CD14-positive monocyte (primary cell): ENCODE data around the gene ARHGAP45. TPM values are rescaled to one million over a fixed set of nuclear protein-coding genes. Genes with fewer than 3 reads are reported as not detected.

Experiments
- DNase-seq, 3 donors: peaks; one replicate each; pipeline ENCODE4 v3.0.0-alpha.2; 2011 to 2022
- H2AFZ ChIP-seq: 2 replicates; pipeline ENCODE4 v1.6.0; 2012; ENCODE audit warnings: mild to moderate bottlenecking, low read depth, low read length, inconsistent platforms; ENCODE audit not compliant: insufficient read depth, poor library complexity, severe bottlenecking
- H3K27ac ChIP-seq, 2 donors: 1 replicate in 1 of 2; 2 replicates in 1 of 2; pipeline ENCODE4 v1.5.1; 2012 to 2013; ENCODE audit warnings: low read length in 2 of 2, control low read depth in 1 of 2, inconsistent platforms in 1 of 2, low read depth in 1 of 2, mild to moderate bottlenecking in 1 of 2
- H3K27me3 ChIP-seq, 2 donors: one replicate each; pipeline versions ENCODE4 v1.6.0 to v1.6.1; 2011 to 2013; ENCODE audit warnings: low read length in 2 of 2; ENCODE audit not compliant: control insufficient read depth in 2 of 2, insufficient read depth in 2 of 2
- H3K36me3 ChIP-seq, 2 donors: replicated peaks in 1 of 2; 1 replicate in 1 of 2; 2 replicates in 1 of 2; pipeline versions ENCODE4 v1.5.1 to v1.6.1; 2012 to 2013; ENCODE audit warnings: low read length in 2 of 2, control low read depth in 1 of 2, inconsistent platforms in 1 of 2, mild to moderate bottlenecking in 1 of 2; ENCODE audit not compliant: insufficient read depth in 2 of 2, control insufficient read depth in 1 of 2
- H3K4me1 ChIP-seq, 2 donors: 1 replicate in 1 of 2; 2 replicates in 1 of 2; pipeline versions ENCODE4 v1.5.1 to v1.6.1; 2012 to 2013; ENCODE audit warnings: low read length in 2 of 2, control low read depth in 1 of 2, inconsistent platforms in 1 of 2, mild to moderate bottlenecking in 1 of 2, moderate library complexity in 1 of 2; ENCODE audit not compliant: insufficient read depth in 2 of 2, control insufficient read depth in 1 of 2
- H3K4me2 ChIP-seq: replicated peaks from 2 replicates; pipeline ENCODE3; 2012; ENCODE audit warnings: low read length, moderate library complexity, mild to moderate bottlenecking; ENCODE audit not compliant: poor library complexity, severe bottlenecking; ENCODE audit errors: extremely low read depth
- H3K4me3 ChIP-seq, 3 experiments: fragments of 200-600 bp in 1 of 3; sonication (generic) in 1 of 3; replicated peaks in 1 of 3; 1 replicate in 2 of 3; 2 replicates in 1 of 3; pipeline ENCODE4 v1.5.1; 2011 to 2013; ENCODE audit warnings: low read length in 3 of 3, mild to moderate bottlenecking in 3 of 3, control low read depth in 2 of 3, low read depth in 2 of 3, inconsistent platforms in 1 of 3, moderate library complexity in 1 of 3
- H3K79me2 ChIP-seq: 2 replicates; pipeline ENCODE4 v1.6.0; 2012; ENCODE audit warnings: mild to moderate bottlenecking, control low read depth, inconsistent platforms, low read length, moderate library complexity; ENCODE audit not compliant: insufficient read depth
- H3K9ac ChIP-seq: 2 replicates; pipeline ENCODE4 v1.6.0; 2017; ENCODE audit warnings: low read length, mild to moderate bottlenecking; ENCODE audit not compliant: insufficient read depth, poor library complexity, severe bottlenecking
- H3K9me3 ChIP-seq, 2 donors: replicated peaks in 1 of 2; 1 replicate in 1 of 2; 2 replicates in 1 of 2; pipeline versions ENCODE4 v1.5.1 to v1.6.1; 2012 to 2013; ENCODE audit warnings: low read length in 2 of 2, control low read depth in 1 of 2; ENCODE audit not compliant: control insufficient read depth in 1 of 2, insufficient read depth in 1 of 2
- H4K20me1 ChIP-seq: 2 replicates; pipeline ENCODE4 v1.6.0; 2012; ENCODE audit warnings: mild to moderate bottlenecking, low read length, control low read depth, moderate library complexity; ENCODE audit not compliant: insufficient read depth
- H3K27ac Mint-ChIP-seq, 7 donors: one replicate each; pipeline ENCODE4 v1.8.0; 2020; ENCODE audit warnings: mild to moderate bottlenecking in 7 of 7, mixed read lengths in 7 of 7, moderate library complexity in 6 of 7, inconsistent platforms in 2 of 7
- H3K27me3 Mint-ChIP-seq, 3 donors: one replicate each; pipeline ENCODE4 v1.8.0; 2021 to 2022; ENCODE audit warnings: low read depth in 3 of 3, mild to moderate bottlenecking in 3 of 3, mixed read lengths in 3 of 3, moderate library complexity in 3 of 3, inconsistent platforms in 1 of 3
- H3K36me3 Mint-ChIP-seq, 2 donors: one replicate each; pipeline ENCODE4 v1.8.0; 2020; ENCODE audit warnings: mixed read lengths in 2 of 2, inconsistent platforms in 1 of 2, mild to moderate bottlenecking in 1 of 2
- H3K4me1 Mint-ChIP-seq: one replicate; pipeline ENCODE4 v1.8.0; 2020; ENCODE audit warnings: mild to moderate bottlenecking, mixed read lengths
- H3K4me3 Mint-ChIP-seq, 2 donors: one replicate each; pipeline ENCODE4 v1.8.0; 2020; ENCODE audit warnings: mild to moderate bottlenecking in 2 of 2, mixed read lengths in 2 of 2, moderate library complexity in 1 of 2
- H3K9me3 Mint-ChIP-seq, 7 donors: one replicate each; pipeline ENCODE4 v1.8.0; 2020 to 2022; ENCODE audit warnings: mixed read lengths in 7 of 7, mild to moderate bottlenecking in 6 of 7, moderate library complexity in 6 of 7, inconsistent platforms in 2 of 7
- CTCF ChIP-seq: fragments of 200-600 bp; IDR thresholded peaks from one replicate; pipeline ENCODE4 v1.8.0; 2022; ENCODE audit warnings: antibody characterized with exemption, mild to moderate bottlenecking
- WGBS: methylation state at CpG from one replicate; pipeline ENCODE4 v1.1.5; 2013; ENCODE audit warnings: missing lambda C conversion rate; ENCODE audit not compliant: insufficient coverage; 5-methylcytosine and 5-hydroxymethylcytosine counted together
- intact Hi-C, 2 donors: fragments of 100-400 bp; cut with micrococcal nuclease; formaldehyde crosslinking; loops; one replicate each; pipeline versions ENCODE4 v1.15.0 to v1.15.1; 2023
- polyA plus RNA-seq, 3 donors: library from polyadenylated mRNA; depleted of rRNA in 1 of 3; unstranded in 2 of 3; stranded (reverse) in 1 of 3; fragments of 300-500 nt in 2 of 3; fragments of >200 nt in 1 of 3; fragmentation: Illumina TruSeq in 2 of 3; gene quantifications; 1 replicate in 2 of 3; 2 replicates in 1 of 3; pipeline ENCODE4 v1.2.3, GENCODE V29; 2012 to 2021

The ARHGAP45 gene
- polyA plus RNA-seq, 3 donors = 108 to 308 (median 137) TPM

- H3K36me3 ChIP-seq = peaks cover 75 to 83% of the 10 kb centered on the region in 2 donors
- intact Hi-C loops = no loop called here
- H3K9me3 ChIP-seq = no peaks in the 10 kb centered on the region
- no peak for DNase-seq
- peaks cover 8 to 14% of the 10 kb centered on the region in 2 donors for H3K4me1 ChIP-seq
- no peak overlapping the region for H3K27ac Mint-ChIP-seq
- peaks cover 0 to 2% (median 0%) of the 10 kb centered on the region in 3 donors for H3K27me3 Mint-ChIP-seq
- H3K9me3 Mint-ChIP-seq = peaks cover 0 to 2% (median 0%) of the 10 kb centered on the region in 7 donors
- peaks cover 89% of the 10 kb centered on the region for H4K20me1 ChIP-seq
- WGBS = 91% methylated on average over 22 of the region's 35 CpGs
- no peak overlapping the region for H2AFZ ChIP-seq
- no peak overlapping the region for H3K4me2 ChIP-seq
- H3K4me3 ChIP-seq = no peak overlapping the region
- H3K79me2 ChIP-seq = peaks cover 4% of the 10 kb centered on the region
- H3K4me3 Mint-ChIP-seq = no peak overlapping the region
- peaks cover 8% of the 10 kb centered on the region for H3K4me1 Mint-ChIP-seq
- peaks cover 35 to 80% of the 10 kb centered on the region in 2 donors for H3K36me3 Mint-ChIP-seq
- no peaks in the 10 kb centered on the region for H3K27me3 ChIP-seq
- no peak for TF ChIP-seq CTCF
- no peak overlapping the region for H3K9ac ChIP-seq
- H3K27ac ChIP-seq = no peak overlapping the region
Measured at GRCh38 chr19:1115646-1116420, 48.9 kb downstream of the ARHGAP45 start.

GRCh38 chr19:1116726-1117581 is 50.0 kb downstream of the ARHGAP45 start:
- Mint-ChIP-seq H3K4me1 (peaks cover 8% of the 10 kb centered on the region), H3K9me3 (peaks cover 0 to 2% (median 0%) of the 10 kb centered on the region in 7 donors), H3K27ac (no peak overlapping the region), H3K27me3 (peaks cover 0 to 3% (median 0%) of the 10 kb centered on the region in 3 donors), H3K36me3 (peaks cover 44 to 86% of the 10 kb centered on the region in 2 donors), H3K4me3 (no peak overlapping the region)
- no peak overlapping the region for H3K9ac ChIP-seq
- H3K4me2 ChIP-seq = no peak overlapping the region
- no peaks in the 10 kb centered on the region for H3K9me3 ChIP-seq
- H4K20me1 ChIP-seq = peaks cover 89% of the 10 kb centered on the region
- H2AFZ ChIP-seq = no peak overlapping the region
- peaks cover 77 to 86% of the 10 kb centered on the region in 2 donors for H3K36me3 ChIP-seq
- peaks cover 8 to 14% of the 10 kb centered on the region in 2 donors for H3K4me1 ChIP-seq
- DNase-seq = no peak
- no peak overlapping the region for H3K4me3 ChIP-seq
- 98% methylated on average over 52 of the region's 52 CpGs for WGBS
- no peak for TF ChIP-seq CTCF
- intact Hi-C loops = no loop called here
- no peaks in the 10 kb centered on the region for H3K27me3 ChIP-seq
- H3K27ac ChIP-seq = no peak overlapping the region
- peaks cover 4% of the 10 kb centered on the region for H3K79me2 ChIP-seq
